PC-3 (cell line): ENCODE measurements around the gene TAP2. TPM values are rescaled to one million over a fixed set of nuclear protein-coding genes. Genes with fewer than 3 reads are reported as not detected.

Experiments
- ATAC-seq: fragments of 200-7000 bp; cut with Tn5 transposase; 2 replicates; pipeline ENCODE4 v1.9.1; 2020; ENCODE audit warnings: mild to moderate bottlenecking, moderate library complexity
- BruUV-seq: library from RNA; stranded (reverse); fragments of 400-500 nt; replicated peaks from 2 replicates; lab custom pipeline; 2021; lab: Mats Ljungman, UMichigan
- CTCF ChIA-PET: fragments of 300-600 bp; sonication (Branson Sonifier 250); formaldehyde crosslinking; loops from one replicate; lab custom pipeline; 2022; ENCODE audit warnings: antibody characterized with exemption; lab: Charles Lee
- POLR2A ChIA-PET: fragments of 300-600 bp; sonication (Branson Sonifier 250); formaldehyde crosslinking; loops from one replicate; lab custom pipeline; 2022; ENCODE audit warnings: antibody characterized with exemption; ENCODE audit not compliant: unreplicated experiment; lab: Charles Lee
- DNase-seq: peaks from one replicate; pipeline ENCODE4 v3.0.0-alpha.2; 2015
- H2AFZ ChIP-seq: fragments of 300-600 bp; sonication (generic); 2 replicates; pipeline ENCODE4 v1.6.0; 2016; ENCODE audit warnings: antibody characterized with exemption, low read length
- H3F3A ChIP-seq: fragments of 300-600 bp; sonication (generic); one replicate; pipeline ENCODE4 v1.6.0; 2017; ENCODE audit warnings: antibody characterized with exemption, low read length, control low read depth, mild to moderate bottlenecking; ENCODE audit not compliant: unreplicated experiment
- H3K27ac ChIP-seq: fragments of 300-600 bp; sonication (generic); 2 replicates; pipeline ENCODE4 v1.5.1; 2016; ENCODE audit warnings: mild to moderate bottlenecking, low read length
- H3K27me3 ChIP-seq: fragments of 300-600 bp; sonication (generic); 2 replicates; pipeline ENCODE4 v1.6.1; 2016; ENCODE audit warnings: low read length, mixed read lengths
- H3K36me3 ChIP-seq: fragments of 300-600 bp; sonication (generic); 2 replicates; pipeline ENCODE4 v1.6.1; 2016; ENCODE audit warnings: low read depth, mixed run types, low read length, mixed read lengths
- H3K4me1 ChIP-seq: fragments of 300-600 bp; sonication (generic); 2 replicates; pipeline ENCODE4 v1.5.1; 2016; ENCODE audit warnings: low read length; ENCODE audit not compliant: insufficient read depth
- H3K4me2 ChIP-seq: fragments of 300-600 bp; sonication (generic); 2 replicates; pipeline ENCODE4 v1.6.0; 2016; ENCODE audit warnings: low read length
- H3K4me3 ChIP-seq: fragments of 300-600 bp; sonication (generic); 2 replicates; pipeline ENCODE4 v1.5.1; 2016; ENCODE audit warnings: mild to moderate bottlenecking, low read length, mixed read lengths
- H3K79me2 ChIP-seq: fragments of 300-600 bp; sonication (generic); 2 replicates; pipeline ENCODE4 v1.6.1; 2017; ENCODE audit warnings: low read length, mixed read lengths
- H3K9ac ChIP-seq: fragments of 300-600 bp; sonication (generic); 2 replicates; pipeline ENCODE4 v1.6.0; 2016; ENCODE audit warnings: mild to moderate bottlenecking, low read length
- H3K9me2 ChIP-seq: fragments of 300-600 bp; sonication (generic); replicated peaks from 2 replicates; pipeline ENCODE4 v1.6.1; 2016; ENCODE audit warnings: mixed run types, low read length, mixed read lengths
- H3K9me3 ChIP-seq: fragments of 300-600 bp; sonication (generic); 2 replicates; pipeline ENCODE4 v1.6.1; 2016; ENCODE audit warnings: low read length, mixed read lengths
- H4K20me1 ChIP-seq: fragments of 300-600 bp; sonication (generic); 2 replicates; pipeline ENCODE4 v1.6.1; 2016; ENCODE audit warnings: low read length, mixed read lengths
- CTCF ChIP-seq: fragments of 300-600 bp; sonication (generic); conservative IDR thresholded peaks from 2 replicates; pipeline ENCODE4 v1.5.1; 2017; ENCODE audit warnings: antibody characterized with exemption, low read depth, mild to moderate bottlenecking, low read length
- EZH2 ChIP-seq: fragments of 300-600 bp; sonication (generic); IDR thresholded peaks from one replicate; pipeline ENCODE4 v1.6.1; 2017; ENCODE audit warnings: antibody characterized with exemption, mild to moderate bottlenecking, low read length; ENCODE audit not compliant: unreplicated experiment
- EZH2phosphoT487 ChIP-seq: fragments of 300-600 bp; sonication (generic); IDR thresholded peaks from 2 replicates; pipeline ENCODE4 v1.6.1; 2018; ENCODE audit warnings: mild to moderate bottlenecking, antibody characterized with exemption, low read length, borderline replicate concordance
- intact Hi-C: fragments of 100-400 bp; cut with micrococcal nuclease; formaldehyde crosslinking; loops from 2 replicates; pipeline ENCODE4 v1.9.0; 2023
- total RNA-seq: library from RNA; depleted of rRNA; stranded (reverse); fragments of >200 nt; gene quantifications from 2 replicates; pipeline ENCODE4 v1.2.3, GENCODE V29; 2014

TAP2 gene
- total RNA-seq, 1 experiment from 2014 or later = 93.0 TPM

- H3K9ac ChIP-seq = no peak overlapping the region
- peaks cover 18% of the 10 kb centered on the region for H3K4me1 ChIP-seq
- intact Hi-C loops = loop anchor here (5.0 kb wide), 1 partner anchor 147 kb away; no protein-coding TSS in a partner anchor
- H4K20me1 ChIP-seq = no peaks in the 10 kb centered on the region
- no peaks in the 10 kb centered on the region for H3K27me3 ChIP-seq
- no peak overlapping the region for H3K27ac ChIP-seq
- H2AFZ ChIP-seq = no peak overlapping the region
- H3K79me2 ChIP-seq = peaks cover 22% of the 10 kb centered on the region
- no peaks in the 10 kb centered on the region for H3K9me2 ChIP-seq
- peaks cover 10% of the 10 kb centered on the region; the same call in 1 of the 2 replicates for H3K36me3 ChIP-seq
- H3K4me2 ChIP-seq = no peak overlapping the region
- H3F3A ChIP-seq = no peaks in the 10 kb centered on the region
- no peak for DNase-seq
- H3K9me3 ChIP-seq = no peaks in the 10 kb centered on the region
- POLR2A ChIA-PET = no interaction called here
- ATAC-seq = no peak
- H3K4me3 ChIP-seq = no peak overlapping the region
- CTCF ChIA-PET = no interaction called here
- TF ChIP-seq EZH2phosphoT487 = no peak
- no peak for TF ChIP-seq CTCF
- TF ChIP-seq EZH2 = no peak
- no TSS peak for BruUV-seq
Measured at GRCh38 chr6:32835167-32835893, 3.2 kb downstream of the TAP2 start.

GRCh38 chr6:32833664-32834063 is 4.9 kb downstream of the TAP2 start:
- H3K4me3 ChIP-seq = no peak overlapping the region
- no peak for DNase-seq
- no peak overlapping the region for H3K9ac ChIP-seq
- H3K36me3 ChIP-seq = peaks cover 14% of the 10 kb centered on the region; the same call in 1 of the 2 replicates
- no peak overlapping the region for H3K4me2 ChIP-seq
- intact Hi-C loops = no loop called here
- no peak overlapping the region for H3K27ac ChIP-seq
- no peaks in the 10 kb centered on the region for H3K9me2 ChIP-seq
- no peak for TF ChIP-seq EZH2phosphoT487
- no peak for TF ChIP-seq CTCF
- no peak overlapping the region for H2AFZ ChIP-seq
- ChIA-PET POLR2A (no interaction called here), CTCF (no interaction called here)
- H3K27me3 ChIP-seq = no peaks in the 10 kb centered on the region
- no TSS peak for BruUV-seq
- peaks cover 18% of the 10 kb centered on the region for H3K4me1 ChIP-seq
- no peaks in the 10 kb centered on the region for H4K20me1 ChIP-seq
- no peak for ATAC-seq
- no peaks in the 10 kb centered on the region for H3F3A ChIP-seq
- no peaks in the 10 kb centered on the region for H3K9me3 ChIP-seq
- H3K79me2 ChIP-seq = peaks cover 22% of the 10 kb centered on the region

GRCh38 chr6:32832535-32832934 is 6.0 kb downstream of the TAP2 start:
- no peaks in the 10 kb centered on the region for H3K9me2 ChIP-seq
- no peaks in the 10 kb centered on the region for H3K27me3 ChIP-seq
- H3K79me2 ChIP-seq = peaks cover 17% of the 10 kb centered on the region
- intact Hi-C loops = no loop called here
- H3K4me1 ChIP-seq = peaks cover 15% of the 10 kb centered on the region
- no peak overlapping the region for H3K4me3 ChIP-seq
- H2AFZ ChIP-seq = no peak overlapping the region
- ATAC-seq (no peak), DNase-seq (no peak)
- POLR2A ChIA-PET = no interaction called here
- H3K4me2 ChIP-seq = no peak overlapping the region
- TF ChIP-seq EZH2 = no peak
- no TSS peak for BruUV-seq
- H3K9ac ChIP-seq = no peak overlapping the region
- no peaks in the 10 kb centered on the region for H3K9me3 ChIP-seq
- CTCF ChIA-PET = no interaction called here
- no peaks in the 10 kb centered on the region for H3F3A ChIP-seq
- no peak overlapping the region for H3K27ac ChIP-seq
- H4K20me1 ChIP-seq = no peaks in the 10 kb centered on the region
- peaks cover 14% of the 10 kb centered on the region for H3K36me3 ChIP-seq
